LNCaP clone FGC (cell line): Measurements from ENCODE around the gene PRPH.
A peak's percentile ranks its signal among the peaks of the same experiment; 100 is the strongest.

Experiments used
- DNase-seq: peaks from one replicate; pipeline ENCODE4 v3.0.0-alpha.2; 2011; ENCODE audit warnings: low read depth
- H3K4me3 ChIP-seq: 2 replicates; pipeline ENCODE4 v1.5.1; 2011; ENCODE audit warnings: mild to moderate bottlenecking, low read depth, low read length, control low read depth
- TF ChIP-seq, protein P1 (sequence below): IDR thresholded peaks from 2 replicates; pipeline ENCODE4 v1.5.1; 2012; ENCODE audit warnings: mild to moderate bottlenecking; ENCODE audit not compliant: control insufficient read depth, insufficient read depth; ENCODE audit errors: extremely low read depth

The PRPH gene

DNA sequence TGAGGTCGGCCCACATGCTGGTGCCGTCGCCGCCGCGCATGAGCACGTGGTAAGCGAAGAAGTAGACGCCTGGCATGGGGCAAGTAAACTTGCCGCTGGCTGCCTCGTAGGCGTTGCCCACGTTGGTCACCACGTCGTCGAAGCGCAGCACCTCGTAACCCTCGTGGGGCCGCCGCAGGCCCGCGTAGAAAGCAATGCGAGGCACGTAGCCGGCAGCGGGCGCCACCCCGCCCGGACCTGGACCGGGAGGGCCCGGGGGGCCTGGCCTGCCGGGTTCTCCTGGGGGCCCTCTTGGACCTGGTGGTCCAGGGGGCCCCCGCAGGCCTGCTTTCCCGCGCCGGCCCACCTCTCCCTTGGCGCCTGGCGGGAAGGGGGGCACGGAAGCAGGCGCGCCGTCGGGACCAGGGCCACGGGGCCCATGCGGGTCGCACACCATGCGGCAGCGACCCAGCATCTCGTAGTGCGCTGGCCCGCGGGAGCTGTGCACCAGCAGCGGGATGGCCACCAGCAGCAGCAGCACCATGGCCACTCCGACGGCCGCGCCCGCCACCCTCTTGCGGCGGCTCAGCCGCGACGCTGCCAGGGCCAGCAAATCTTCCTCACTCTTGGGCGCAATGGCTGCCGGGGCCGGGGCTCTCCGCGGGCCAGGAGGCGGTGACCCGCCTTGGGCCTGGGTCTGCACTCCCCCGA lies 41.2 kb downstream of the PRPH start:
- peak overlapping the region; percentile 53 for H3K4me3 ChIP-seq
- DNase-seq = no peak
- TF ChIP-seq, protein P1, sequence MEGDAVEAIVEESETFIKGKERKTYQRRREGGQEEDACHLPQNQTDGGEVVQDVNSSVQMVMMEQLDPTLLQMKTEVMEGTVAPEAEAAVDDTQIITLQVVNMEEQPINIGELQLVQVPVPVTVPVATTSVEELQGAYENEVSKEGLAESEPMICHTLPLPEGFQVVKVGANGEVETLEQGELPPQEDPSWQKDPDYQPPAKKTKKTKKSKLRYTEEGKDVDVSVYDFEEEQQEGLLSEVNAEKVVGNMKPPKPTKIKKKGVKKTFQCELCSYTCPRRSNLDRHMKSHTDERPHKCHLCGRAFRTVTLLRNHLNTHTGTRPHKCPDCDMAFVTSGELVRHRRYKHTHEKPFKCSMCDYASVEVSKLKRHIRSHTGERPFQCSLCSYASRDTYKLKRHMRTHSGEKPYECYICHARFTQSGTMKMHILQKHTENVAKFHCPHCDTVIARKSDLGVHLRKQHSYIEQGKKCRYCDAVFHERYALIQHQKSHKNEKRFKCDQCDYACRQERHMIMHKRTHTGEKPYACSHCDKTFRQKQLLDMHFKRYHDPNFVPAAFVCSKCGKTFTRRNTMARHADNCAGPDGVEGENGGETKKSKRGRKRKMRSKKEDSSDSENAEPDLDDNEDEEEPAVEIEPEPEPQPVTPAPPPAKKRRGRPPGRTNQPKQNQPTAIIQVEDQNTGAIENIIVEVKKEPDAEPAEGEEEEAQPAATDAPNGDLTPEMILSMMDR = no peak

DNA sequence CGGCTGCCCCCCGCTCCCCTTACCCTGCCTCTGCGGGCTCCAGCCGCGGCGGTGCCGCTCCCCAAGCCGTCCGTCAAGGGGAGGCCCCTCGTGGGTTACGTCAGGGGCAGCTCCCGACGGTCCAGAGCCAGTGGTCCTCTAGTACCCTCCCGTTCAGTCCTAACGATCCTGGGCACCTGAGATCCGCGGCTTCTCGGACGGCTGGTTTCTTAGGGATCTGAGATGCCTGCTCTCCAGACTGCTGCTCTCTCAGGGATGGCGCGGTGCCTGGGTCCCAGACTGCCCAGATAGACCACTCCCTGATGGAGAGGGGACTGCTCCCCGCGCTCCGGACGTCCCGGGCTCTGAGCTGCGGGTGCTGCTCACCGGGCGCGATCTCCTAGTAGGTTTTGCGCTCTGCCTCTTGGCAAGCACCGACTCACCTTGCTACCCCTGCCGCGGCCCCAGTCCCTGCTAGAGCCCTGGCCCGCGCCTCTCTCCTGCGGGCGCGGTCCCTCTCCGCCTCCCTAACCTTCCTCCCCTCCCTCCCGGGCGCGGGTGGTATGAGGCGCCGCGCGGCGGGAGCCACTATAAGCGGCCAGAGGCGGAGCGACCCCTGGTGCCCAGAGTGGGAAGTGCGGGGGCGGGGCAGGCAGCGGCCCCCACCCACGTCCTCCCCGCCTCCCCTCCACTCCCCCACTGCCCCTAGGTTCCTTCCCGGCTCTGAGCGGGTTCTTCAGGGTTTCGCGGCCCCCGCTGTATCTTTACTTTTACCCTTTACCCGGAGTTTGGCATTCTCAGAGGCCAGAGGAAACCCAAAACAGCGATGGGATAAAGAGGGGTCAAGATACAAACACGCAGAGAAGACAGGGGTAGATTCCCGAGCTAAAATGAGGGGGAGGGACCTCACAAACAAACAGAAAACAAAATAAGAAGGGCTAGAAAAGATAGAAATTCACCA lies 42.0 kb downstream of the PRPH start, which contains the start of gene C1QL4:
Gene C1QL4 (minus strand): TSS at position 544 of the 940 bp plus-strand sequence. CDS start 711 bp downstream, outside the sequence.
- DNase-seq = no peak
- TF ChIP-seq, protein P1 = peak; percentile 89
- peak within 1 kb of the TSS; percentile 53 for H3K4me3 ChIP-seq

DNA sequence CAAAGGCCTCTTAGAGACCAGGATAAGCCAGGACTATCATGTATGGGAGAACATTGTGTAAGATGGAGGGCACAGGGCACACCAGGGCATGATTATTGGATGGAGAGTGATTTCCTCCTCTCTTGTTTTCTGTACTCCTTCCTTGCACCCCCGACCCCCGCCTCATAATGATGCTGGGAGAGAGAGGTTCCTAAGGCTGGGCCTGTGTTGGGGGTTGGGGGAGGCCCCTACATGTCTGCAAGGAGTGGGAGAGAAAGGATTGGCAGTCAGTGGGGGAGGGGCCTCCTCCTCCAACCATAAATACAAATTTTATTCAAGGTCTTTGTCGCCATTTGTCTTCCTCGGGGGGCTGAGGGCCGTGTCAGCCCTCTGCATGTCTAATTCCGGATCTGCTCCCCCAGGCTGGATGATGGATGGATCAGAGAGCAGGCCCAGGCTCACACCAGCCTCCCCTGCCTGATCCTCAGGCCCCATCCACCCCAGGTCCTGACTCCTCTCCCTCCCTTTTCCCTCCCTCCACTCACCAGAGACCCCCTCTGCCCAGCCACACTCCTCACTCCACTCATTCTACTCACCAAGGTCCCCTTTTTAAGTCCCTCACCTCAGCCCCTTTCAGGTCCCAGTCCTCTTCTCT lies 44.0 kb downstream of the PRPH start:
- TF ChIP-seq, protein P1 = no peak
- no peak for DNase-seq
- no peak overlapping the region for H3K4me3 ChIP-seq

DNA sequence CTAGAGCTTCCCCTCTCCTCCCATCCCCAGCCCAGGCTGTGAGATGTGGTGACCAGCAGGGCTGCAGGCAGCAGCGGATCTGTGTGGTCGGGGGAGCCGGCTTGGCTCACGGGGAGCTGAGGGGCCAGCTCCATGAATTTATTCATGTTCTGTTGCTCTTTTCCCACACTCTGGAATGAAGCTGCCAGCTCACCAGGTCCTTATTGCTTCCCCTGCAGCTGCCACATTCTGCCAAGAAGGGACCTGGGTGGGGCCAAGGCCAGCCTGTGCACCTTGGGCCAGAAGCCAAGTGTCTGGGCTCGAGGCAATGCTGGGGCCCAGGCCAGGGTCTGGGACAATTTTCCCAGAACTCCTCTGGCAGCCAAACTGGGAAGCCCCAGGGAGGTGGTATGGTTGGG lies 44.5 kb downstream of the PRPH start:
- no peak overlapping the region for H3K4me3 ChIP-seq
- DNase-seq = no peak
- TF ChIP-seq, protein P1 = no peak

DNA sequence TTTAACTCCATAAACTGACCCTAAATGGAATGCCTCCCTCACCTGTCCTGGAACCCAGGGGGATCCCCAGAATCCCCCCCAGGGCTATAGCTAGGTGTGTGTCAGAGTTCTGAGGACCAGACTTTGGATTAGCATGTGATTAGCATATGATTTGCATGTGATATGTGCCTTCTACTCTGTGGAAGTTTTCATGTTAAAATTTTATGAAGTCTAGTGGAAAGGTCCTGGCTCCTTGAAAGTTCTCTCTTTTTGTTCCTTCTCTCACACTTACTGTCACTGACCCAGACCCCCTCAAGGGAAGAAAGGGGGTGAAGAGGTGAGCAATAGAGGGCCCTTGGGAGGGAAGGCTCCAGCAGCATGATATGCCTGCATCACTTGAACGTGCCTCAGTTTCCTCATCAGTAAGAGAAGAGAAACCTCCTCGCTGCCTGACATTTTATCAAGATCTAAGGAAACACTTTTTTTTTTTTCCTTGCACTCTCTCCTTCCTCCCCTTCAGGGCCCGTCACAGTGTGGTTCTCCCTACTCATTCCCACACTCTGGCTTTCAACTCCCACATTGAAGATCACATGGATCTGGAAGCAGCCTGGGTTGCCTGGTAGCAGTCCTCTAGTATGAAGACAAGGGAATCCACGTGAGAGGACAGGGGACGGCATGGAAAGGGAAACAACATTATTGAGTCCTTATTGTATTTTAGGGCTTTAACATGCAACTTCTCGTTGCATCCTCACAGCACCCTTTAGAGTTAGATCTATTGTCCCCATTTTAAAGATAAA lies 45.3 kb downstream of the PRPH start:
- TF ChIP-seq, protein P1 = no peak
- H3K4me3 ChIP-seq = no peak overlapping the region
- DNase-seq = no peak

- TF ChIP-seq, protein P1 = no peak
- no peak overlapping the region for H3K4me3 ChIP-seq
- DNase-seq = no peak
Measured at GRCh38 chr12:49340971-49341776, 46.2 kb downstream of the PRPH start.
